Measurements from ENCODE around the gene RABEP2. TPM values are rescaled to one million over a fixed set of nuclear protein-coding genes. Genes with fewer than 3 reads are reported as not detected.

RABEP2 gene
- total RNA-seq, 2 experiments from 2014 or later, result 11.6 to 14.0 TPM

Other genes starting within 250 kb of the RABEP2 start
- 1,000 to 10,000 TPM; 1,095 to 1,121 TPM for gene EIF3C, start 213.8 kb downstream of the RABEP2 start, total RNA-seq
- gene NPIPB9, start 173.5 kb downstream of the RABEP2 start, total RNA-seq, result 1 to 10 TPM in 1 of 2 experiments, under 1 TPM in 1; 0.91 to 1.1 TPM
- 100 to 1,000 TPM; 392 to 408 TPM for gene ATXN2L, start 102.2 kb downstream of the RABEP2 start, total RNA-seq
- 100 to 1,000 TPM; 276 to 289 TPM for gene TUFM, start 78.9 kb downstream of the RABEP2 start, total RNA-seq
- gene SH2B1, start 61.4 kb downstream of the RABEP2 start, total RNA-seq, result 10 to 100 TPM; 28.4 to 33.9 TPM
- 1 to 10 TPM; 4.2 to 5.3 TPM for gene ATP2A1, start 46.8 kb downstream of the RABEP2 start, total RNA-seq
- under 1 TPM; 0.19 to 0.22 TPM for gene CD19, start 6.7 kb upstream of the RABEP2 start, total RNA-seq
- gene NFATC2IP, start 25.7 kb upstream of the RABEP2 start, total RNA-seq, result 10 to 100 TPM; 55.5 to 58.9 TPM
- 10 to 100 TPM; 10.3 to 10.5 TPM for gene SPNS1, start 49.5 kb upstream of the RABEP2 start, total RNA-seq
- 100 to 1,000 TPM; 122 to 128 TPM for gene LAT, start 59.8 kb upstream of the RABEP2 start, total RNA-seq

Data from activated naive CD4-positive, alpha-beta T cell treated with anti-CD3 and anti-CD28 coated beads for 36 hours (primary cell).